CD4-positive, alpha-beta T cell (primary cell): Measurements from ENCODE around the gene FAM216B. TPM values are rescaled to one million over a fixed set of nuclear protein-coding genes. Genes with fewer than 3 reads are reported as not detected.
"Not testable (repeated sequence)": the region's sequence is repeated elsewhere in the genome, so short reads cannot be mapped to it uniquely, and the experiment has no call there.

Experiments used
- ATAC-seq: fragments of 200-7000 bp; cut with Tn5 transposase; one replicate; pipeline ENCODE4 v1.10.0; 2022; ENCODE audit warnings: mild to moderate bottlenecking; ENCODE audit not compliant: poor library complexity
- CTCF ChIA-PET: fragments of 350-600 bp; sonication (Branson Sonifier 250); formaldehyde crosslinking; loops from one replicate; lab custom pipeline; 2021; ENCODE audit warnings: antibody characterized with exemption, inconsistent platforms; lab: Charles Lee
- POLR2A ChIA-PET: fragments of 350-600 bp; sonication (Branson Sonifier 250); formaldehyde crosslinking; loops from one replicate; lab custom pipeline; 2021; ENCODE audit warnings: antibody characterized with exemption, inconsistent platforms; lab: Charles Lee
- DNase-seq, 14 experiments: peaks; one replicate each; pipeline ENCODE4 v3.0.0-alpha.2; 2013 to 2020; ENCODE audit warnings: mixed read lengths in 2 of 14
- H3K27ac ChIP-seq, 2 donors: one replicate each; pipeline versions ENCODE4 v1.5.1 to v1.7.0; 2013; ENCODE audit warnings: low read length in 2 of 2, low read depth in 1 of 2, mild to moderate bottlenecking in 1 of 2
- H3K27me3 ChIP-seq, 2 experiments: 1 replicate in 1 of 2; 2 replicates in 1 of 2; pipeline versions ENCODE4 v1.6.1 to v1.7.0; 2013; ENCODE audit warnings: low read length in 2 of 2, control low read depth in 1 of 2, mild to moderate bottlenecking in 1 of 2, moderate library complexity in 1 of 2; ENCODE audit not compliant: insufficient read depth in 2 of 2, control insufficient read depth in 1 of 2
- H3K36me3 ChIP-seq: one replicate; pipeline ENCODE4 v1.6.1; 2013; ENCODE audit warnings: low read length, control low read depth; ENCODE audit not compliant: insufficient read depth
- H3K4me1 ChIP-seq: one replicate; pipeline ENCODE4 v1.6.1; 2013; ENCODE audit warnings: low read length, control low read depth; ENCODE audit not compliant: insufficient read depth
- H3K4me3 ChIP-seq: one replicate; pipeline ENCODE4 v1.5.1; 2013; ENCODE audit warnings: mild to moderate bottlenecking, low read length, moderate library complexity
- H3K9me3 ChIP-seq, 2 experiments: 1 replicate in 1 of 2; 2 replicates in 1 of 2; pipeline versions ENCODE4 v1.6.1 to v1.7.0; 2013; ENCODE audit warnings: low read length in 2 of 2, mild to moderate bottlenecking in 2 of 2, control low read depth in 1 of 2, moderate library complexity in 1 of 2; ENCODE audit not compliant: control insufficient read depth in 1 of 2, insufficient read depth in 1 of 2
- H3K27ac Mint-ChIP-seq: one replicate; pipeline ENCODE4 v1.8.0; 2020; ENCODE audit warnings: mixed read lengths
- H3K27me3 Mint-ChIP-seq: one replicate; pipeline ENCODE4 v1.8.0; 2021; ENCODE audit warnings: mixed read lengths
- H3K36me3 Mint-ChIP-seq: one replicate; pipeline ENCODE4 v1.8.0; 2021; ENCODE audit warnings: low read depth, mixed read lengths
- H3K4me1 Mint-ChIP-seq: one replicate; pipeline ENCODE4 v1.8.0; 2021; ENCODE audit warnings: low read depth, mixed read lengths
- H3K4me3 Mint-ChIP-seq: one replicate; pipeline ENCODE4 v1.8.0; 2020; ENCODE audit warnings: mild to moderate bottlenecking, mixed read lengths
- H3K9me3 Mint-ChIP-seq: one replicate; pipeline ENCODE4 v1.8.0; 2020; ENCODE audit warnings: mixed read lengths
- CTCF ChIP-seq: fragments of 200-600 bp; IDR thresholded peaks from one replicate; pipeline ENCODE4 v1.8.0; 2022; ENCODE audit warnings: antibody characterized with exemption, mild to moderate bottlenecking
- intact Hi-C, 2 experiments: fragments of 100-400 bp; cut with DNase I in 1 of 2; cut with micrococcal nuclease in 1 of 2; formaldehyde crosslinking; loops; one replicate each; pipeline versions ENCODE4 v1.15.1 to v1.9.0; 2023 to 2025; cut with DNase I, micrococcal nuclease
- total RNA-seq, 174 experiments: library from RNA in 2 of 174; stranded (reverse) in 2 of 174; gene quantifications; one replicate each; pipeline ENCODE4 v1.2.3 and lab custom pipeline; 2021 to 2026

The FAM216B gene
- total RNA-seq, 2 experiments from 2014 or later, result not detected

GRCh38 chr13:42762917-42763316, 18.5 kb upstream of the FAM216B start:
- H3K4me3 Mint-ChIP-seq, result no peak overlapping the region
- Histone ChIP-seq H3K4me1 (no peaks in the 10 kb centered on the region), H3K27me3 (peaks cover 0 to 5% of the 10 kb centered on the region in 2 experiments), H3K4me3 (no peak overlapping the region), H3K9me3 (no peaks in the 10 kb centered on the region), H3K36me3 (no peaks in the 10 kb centered on the region), H3K27ac (no peak overlapping the region)
- intact Hi-C loops, result no loop called here
- no peak overlapping the region for H3K27ac Mint-ChIP-seq
- peaks cover 31% of the 10 kb centered on the region for H3K27me3 Mint-ChIP-seq
- H3K4me1 Mint-ChIP-seq, result no peaks in the 10 kb centered on the region
- ChIA-PET POLR2A (no interaction called here), CTCF (no interaction called here)
- no peaks in the 10 kb centered on the region for H3K36me3 Mint-ChIP-seq
- TF ChIP-seq CTCF, result no peak
- DNase-seq, result no peak
- no peak for ATAC-seq
- no peaks in the 10 kb centered on the region for H3K9me3 Mint-ChIP-seq

- Histone ChIP-seq H3K4me3 (no peak overlapping the region), H3K27ac (no peak overlapping the region), H3K4me1 (no peaks in the 10 kb centered on the region), H3K9me3 (no peaks in the 10 kb centered on the region), H3K36me3 (no peaks in the 10 kb centered on the region), H3K27me3 (peaks cover 0 to 5% of the 10 kb centered on the region in 2 experiments)
- ChIA-PET POLR2A (no interaction called here), CTCF (no interaction called here)
- Mint-ChIP-seq H3K27ac (no peak overlapping the region), H3K36me3 (no peaks in the 10 kb centered on the region), H3K27me3 (peaks cover 36% of the 10 kb centered on the region), H3K4me1 (no peaks in the 10 kb centered on the region), H3K9me3 (no peaks in the 10 kb centered on the region), H3K4me3 (no peak overlapping the region)
- ATAC-seq, result no peak
- DNase-seq, result no peak
- no peak for TF ChIP-seq CTCF
- intact Hi-C loops, result no loop called here
Observed at GRCh38 chr13:42766016-42766415, 15.4 kb upstream of the FAM216B start.

- Histone ChIP-seq H3K27me3 (peaks cover 0 to 5% of the 10 kb centered on the region in 2 experiments), H3K4me1 (no peaks in the 10 kb centered on the region), H3K9me3 (no peaks in the 10 kb centered on the region), H3K36me3 (no peaks in the 10 kb centered on the region), H3K27ac (no peak overlapping the region), H3K4me3 (no peak overlapping the region)
- peaks cover 46% of the 10 kb centered on the region for H3K27me3 Mint-ChIP-seq
- ChIA-PET POLR2A (no interaction called here), CTCF (no interaction called here)
- DNase-seq (no peak), ATAC-seq (no peak)
- H3K9me3 Mint-ChIP-seq, result peaks cover 5% of the 10 kb centered on the region
- no peaks in the 10 kb centered on the region for H3K4me1 Mint-ChIP-seq
- no peak overlapping the region for H3K27ac Mint-ChIP-seq
- intact Hi-C loops, result no loop called here
- no peak for TF ChIP-seq CTCF
- no peak overlapping the region for H3K4me3 Mint-ChIP-seq
- no peaks in the 10 kb centered on the region for H3K36me3 Mint-ChIP-seq
Observed at GRCh38 chr13:42769650-42770049, 11.7 kb upstream of the FAM216B start.

- H3K27ac ChIP-seq, ATAC-seq, DNase-seq, H3K4me1 Mint-ChIP-seq, H3K36me3 Mint-ChIP-seq, H3K36me3 ChIP-seq, H3K4me1 ChIP-seq, H3K27ac Mint-ChIP-seq, intact Hi-C loops, H3K9me3 ChIP-seq, CTCF ChIA-PET, H3K4me3 ChIP-seq, H3K9me3 Mint-ChIP-seq, H3K27me3 ChIP-seq, H3K4me3 Mint-ChIP-seq: not testable (repeated sequence)
- POLR2A ChIA-PET, result interaction anchor here (0.6 kb wide), 1 partner anchor 779 kb away, joined by 6 read pairs; no protein-coding TSS in a partner anchor
- H3K27me3 Mint-ChIP-seq, result peaks cover 65% of the 10 kb centered on the region
Observed at GRCh38 chr13:42776558-42776957, 4.8 kb upstream of the FAM216B start.
